ENCODE measurements around the gene OR8D4.

The OR8D4 gene

DNA sequence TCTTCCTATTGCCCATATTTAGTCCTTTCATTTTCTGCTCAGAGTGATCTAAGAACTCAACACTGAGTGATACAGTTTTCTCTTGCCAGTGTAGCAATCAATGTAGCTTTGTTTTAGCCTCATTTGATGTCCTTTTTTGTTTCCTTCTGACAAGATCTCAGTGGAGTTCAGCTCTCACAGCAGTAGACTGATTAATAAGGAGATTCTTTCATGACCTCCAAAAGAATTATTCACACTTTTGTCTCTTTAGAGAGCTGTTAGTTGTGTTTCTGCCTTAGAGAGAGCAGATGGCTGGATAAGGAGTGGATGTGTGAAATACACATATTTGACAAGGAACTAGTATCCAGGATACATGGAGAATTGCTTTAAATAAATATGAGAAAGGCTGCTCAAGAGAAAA, 9.9 kb upstream of the OR8D4 start:
- TF ChIP-seq ZFX (IDR thresholded peaks at IDR 0.05) = no peak
- TF ChIP-seq, protein P1, sequence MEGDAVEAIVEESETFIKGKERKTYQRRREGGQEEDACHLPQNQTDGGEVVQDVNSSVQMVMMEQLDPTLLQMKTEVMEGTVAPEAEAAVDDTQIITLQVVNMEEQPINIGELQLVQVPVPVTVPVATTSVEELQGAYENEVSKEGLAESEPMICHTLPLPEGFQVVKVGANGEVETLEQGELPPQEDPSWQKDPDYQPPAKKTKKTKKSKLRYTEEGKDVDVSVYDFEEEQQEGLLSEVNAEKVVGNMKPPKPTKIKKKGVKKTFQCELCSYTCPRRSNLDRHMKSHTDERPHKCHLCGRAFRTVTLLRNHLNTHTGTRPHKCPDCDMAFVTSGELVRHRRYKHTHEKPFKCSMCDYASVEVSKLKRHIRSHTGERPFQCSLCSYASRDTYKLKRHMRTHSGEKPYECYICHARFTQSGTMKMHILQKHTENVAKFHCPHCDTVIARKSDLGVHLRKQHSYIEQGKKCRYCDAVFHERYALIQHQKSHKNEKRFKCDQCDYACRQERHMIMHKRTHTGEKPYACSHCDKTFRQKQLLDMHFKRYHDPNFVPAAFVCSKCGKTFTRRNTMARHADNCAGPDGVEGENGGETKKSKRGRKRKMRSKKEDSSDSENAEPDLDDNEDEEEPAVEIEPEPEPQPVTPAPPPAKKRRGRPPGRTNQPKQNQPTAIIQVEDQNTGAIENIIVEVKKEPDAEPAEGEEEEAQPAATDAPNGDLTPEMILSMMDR (conservative IDR thresholded peaks at IDR 0.05) = no peak
- H3K27ac ChIP-seq = no peak overlapping the region

DNA sequence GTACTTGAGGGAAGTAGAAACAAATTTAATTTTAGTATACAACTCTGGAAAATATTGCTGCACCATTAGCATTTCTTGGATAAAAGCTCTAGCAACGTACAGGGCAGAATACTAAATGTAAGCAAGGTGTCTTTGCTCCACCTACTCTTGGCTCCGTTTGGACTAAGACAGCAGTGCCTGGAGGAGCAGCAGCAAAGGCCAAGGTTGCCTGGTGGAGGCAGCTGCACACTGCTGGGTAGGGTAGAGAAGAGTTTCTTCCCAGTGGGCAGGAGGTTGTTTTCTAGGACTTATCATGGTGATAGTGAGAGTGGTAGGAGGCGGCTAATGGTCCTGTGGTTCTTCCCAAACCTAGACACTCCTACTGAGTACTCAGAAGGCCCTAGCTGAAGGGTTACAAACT, 2.2 kb upstream of the OR8D4 start:
- no peak overlapping the region for H3K27ac ChIP-seq
- TF ChIP-seq, protein P1 (conservative IDR thresholded peaks at IDR 0.05) = no peak
- TF ChIP-seq ZFX (IDR thresholded peaks at IDR 0.05) = no peak

- no peak overlapping the region for H3K27ac ChIP-seq
- no peak for TF ChIP-seq ZFX (IDR thresholded peaks at IDR 0.05)
- TF ChIP-seq, protein P1 (conservative IDR thresholded peaks at IDR 0.05) = no peak
These were observed 2.0 kb downstream of the OR8D4 start for GRCh38 chr11:123903932-123904331.

DNA sequence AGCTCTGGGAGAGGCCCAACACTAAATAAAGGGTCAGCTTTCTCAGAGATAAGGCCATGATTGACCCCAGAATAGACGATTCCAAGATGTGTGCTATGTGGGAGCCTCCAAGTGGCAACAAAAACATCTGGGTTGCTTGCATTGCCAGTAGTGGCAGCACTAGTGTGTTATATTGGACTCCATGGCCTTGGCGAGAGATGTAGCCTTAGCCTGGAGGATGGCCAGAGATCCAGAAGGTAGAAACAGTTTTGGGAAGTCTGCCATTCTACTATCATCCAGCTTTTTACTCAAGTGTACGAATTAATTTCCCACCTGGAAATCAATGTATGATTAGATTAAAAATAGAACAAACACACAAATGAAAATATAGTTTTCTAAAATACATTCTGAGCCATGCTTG, 3.0 kb downstream of the OR8D4 start:
- H3K27ac ChIP-seq = no peak overlapping the region

DNA sequence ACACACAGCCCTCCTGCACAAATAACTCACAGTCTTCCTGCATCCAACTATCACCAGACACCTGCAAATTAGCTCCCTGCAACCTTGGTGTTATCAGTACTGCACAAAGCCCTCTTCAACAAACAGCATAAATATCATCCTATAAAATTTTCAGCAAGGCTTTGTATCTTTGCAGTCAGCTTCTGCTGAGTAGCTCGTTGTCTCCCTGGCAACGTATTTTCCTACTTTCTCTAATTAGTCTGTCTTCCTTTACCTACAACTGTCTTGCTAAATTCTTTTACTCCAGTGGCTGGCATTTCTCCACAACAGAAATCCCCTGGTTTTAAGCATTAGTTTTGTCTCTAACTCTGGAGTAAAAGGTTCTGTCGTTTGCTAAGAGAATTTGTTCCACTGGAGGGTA, 3.9 kb downstream of the OR8D4 start:
- TF ChIP-seq ZFX (IDR thresholded peaks at IDR 0.05) = no peak
- TF ChIP-seq, protein P1 (conservative IDR thresholded peaks at IDR 0.05) = no peak
- no peak overlapping the region for H3K27ac ChIP-seq

More for the DNA sequence above, 3.0 kb downstream of the OR8D4 start:
- TF ChIP-seq ZFX (IDR thresholded peaks at IDR 0.05) = no peak
- TF ChIP-seq, protein P1 (conservative IDR thresholded peaks at IDR 0.05) = no peak

GRCh38 chr11:123920943-123921342, 19.0 kb downstream of the OR8D4 start:
- TF ChIP-seq, protein P1 (conservative IDR thresholded peaks at IDR 0.05) = no peak
- no peak overlapping the region for H3K27ac ChIP-seq

DNA sequence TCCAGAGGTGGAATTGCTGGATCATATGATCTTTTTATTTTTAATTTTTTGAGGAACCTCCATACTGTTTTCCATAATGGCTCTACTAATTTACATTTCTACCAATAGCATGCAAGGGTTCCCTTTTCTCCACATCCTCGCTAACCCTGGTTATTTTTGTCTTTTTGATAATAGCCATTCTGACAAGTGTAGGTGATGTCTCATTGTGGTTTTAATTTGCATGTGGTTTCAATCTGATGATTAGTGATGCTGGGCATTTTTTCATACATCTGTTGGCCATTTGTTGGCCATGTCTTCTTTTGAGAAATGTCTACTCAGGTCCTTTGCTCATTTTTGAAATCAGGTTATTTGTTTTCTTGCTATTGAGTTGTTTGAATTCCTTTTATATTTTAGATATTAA, 22.1 kb downstream of the OR8D4 start:
- H3K27ac ChIP-seq = no peak overlapping the region
- TF ChIP-seq ZFX (IDR thresholded peaks at IDR 0.05) = no peak
- TF ChIP-seq, protein P1 (conservative IDR thresholded peaks at IDR 0.05) = no peak

All from C4-2B (cell line).